Vagina (tissue), 2 donors: ENCODE measurements around the gene TNS3. TPM values are rescaled to one million over a fixed set of nuclear protein-coding genes. Genes with fewer than 3 reads are reported as not detected.
A peak's percentile ranks its signal among the peaks of the same experiment; 100 is the strongest.
"Not testable (repeated sequence)": the region's sequence is repeated elsewhere in the genome, so short reads cannot be mapped to it uniquely, and the experiment has no call there.

Source experiments
- DNase-seq, 2 donors: peaks; one replicate each; pipeline ENCODE4 v3.0.0-alpha.2; 2017; ENCODE audit errors: extremely low spot score in 2 of 2
- H3K27ac ChIP-seq: fragments of 200-600 bp; sonication (generic); one replicate; pipeline ENCODE4 v1.5.1; 2019
- H3K27me3 ChIP-seq: fragments of 200-600 bp; sonication (generic); one replicate; pipeline ENCODE4 v1.5.1; 2019
- H3K36me3 ChIP-seq, 2 donors: fragments of 200-600 bp; sonication (generic); one replicate each; pipeline ENCODE4 v1.5.1; 2017 to 2019
- H3K4me1 ChIP-seq: fragments of 200-600 bp; sonication (generic); one replicate; pipeline ENCODE4 v1.5.1; 2019
- H3K4me3 ChIP-seq, 2 donors: fragments of 200-600 bp; sonication (generic); 1 replicate in 1 of 2; 2 replicates in 1 of 2; pipeline ENCODE4 v1.5.1; 2016 to 2019
- H3K9me3 ChIP-seq: fragments of 200-600 bp; sonication (generic); one replicate; pipeline ENCODE4 v1.5.1; 2019
- CTCF ChIP-seq, 3 experiments: fragments of 450-650 bp in 2 of 3; fragments of 200-600 bp in 1 of 3; sonication (generic) in 1 of 3; IDR thresholded peaks; one replicate each; pipeline ENCODE4 v1.5.1; 2017 to 2019; ENCODE audit warnings: antibody characterized with exemption in 3 of 3, mild to moderate bottlenecking in 2 of 3, moderate library complexity in 2 of 3
- POLR2A ChIP-seq, 2 donors: fragments of 450-650 bp; IDR thresholded peaks; one replicate each; pipeline ENCODE4 v1.6.1; 2017; ENCODE audit warnings: antibody characterized with exemption in 2 of 2, mild to moderate bottlenecking in 2 of 2, moderate library complexity in 2 of 2
- POLR2AphosphoS5 ChIP-seq, 2 donors: sonication (generic); formaldehyde crosslinking; IDR thresholded peaks; one replicate each; pipeline ENCODE4 v1.9.0; 2017; ENCODE audit warnings: antibody characterized with exemption in 2 of 2, mild to moderate bottlenecking in 2 of 2, low read depth in 1 of 2; ENCODE audit not compliant: insufficient read depth in 1 of 2
- intact Hi-C: fragments of 100-400 bp; cut with DNase I; formaldehyde crosslinking; loops from one replicate; pipeline ENCODE4 v1.15.1; 2023
- total RNA-seq: library from RNA; depleted of rRNA; stranded (reverse); fragments of >200 nt; gene quantifications from one replicate; pipeline ENCODE4 v1.2.3, GENCODE V29; 2016

The TNS3 gene
- total RNA-seq, 1 donor from 2014 or later = 36.8 TPM

DNA sequence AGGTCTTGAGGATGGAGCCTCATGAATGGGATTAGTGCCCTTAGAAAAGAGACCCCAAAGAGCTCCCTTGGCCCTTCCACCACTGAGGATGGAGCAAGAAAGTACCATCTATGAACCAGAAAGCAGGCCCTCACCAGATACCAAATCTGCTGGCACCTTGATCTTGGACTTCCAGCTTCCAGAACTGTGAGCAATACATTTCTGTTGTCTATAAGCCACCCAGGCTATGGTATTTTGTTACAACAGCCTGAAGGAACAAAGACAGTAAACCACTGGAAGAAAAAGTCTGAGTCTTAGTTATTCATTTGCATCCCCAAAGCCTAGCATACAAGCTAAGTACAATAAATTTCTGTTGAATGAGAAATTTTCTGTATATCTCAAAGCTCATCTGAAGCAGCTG lies 37.9 kb upstream of the TNS3 start:
- H3K4me3 ChIP-seq = no peak overlapping the region
- no peak for DNase-seq
- intact Hi-C loops = no loop called here
- no peak overlapping the region for H3K27ac ChIP-seq
- no peaks in the 10 kb centered on the region for H3K36me3 ChIP-seq
- no peaks in the 10 kb centered on the region for H3K27me3 ChIP-seq
- H3K4me1 ChIP-seq = peaks cover 20% of the 10 kb centered on the region
- no peak for TF ChIP-seq POLR2AphosphoS5 (IDR thresholded peaks at IDR 0.05; ENCODE audit: insufficient read depth in 1 of 2, low read depth in 1 of 2)
- no peak for TF ChIP-seq POLR2A (IDR thresholded peaks at IDR 0.05)
- TF ChIP-seq CTCF (IDR thresholded peaks at IDR 0.05) = no peak
- H3K9me3 ChIP-seq = no peaks in the 10 kb centered on the region

GRCh38 chr7:47617131-47617530 lies 35.2 kb upstream of the TNS3 start:
- DNase-seq = no peak
- Histone ChIP-seq H3K4me3 (no peak overlapping the region), H3K4me1 (peaks cover 13% of the 10 kb centered on the region), H3K36me3 (no peaks in the 10 kb centered on the region), H3K27ac (no peak overlapping the region), H3K9me3 (no peaks in the 10 kb centered on the region), H3K27me3 (no peaks in the 10 kb centered on the region)
- no peak for TF ChIP-seq POLR2AphosphoS5 (IDR thresholded peaks at IDR 0.05; ENCODE audit: insufficient read depth in 1 of 2, low read depth in 1 of 2)
- intact Hi-C loops = no loop called here

DNA sequence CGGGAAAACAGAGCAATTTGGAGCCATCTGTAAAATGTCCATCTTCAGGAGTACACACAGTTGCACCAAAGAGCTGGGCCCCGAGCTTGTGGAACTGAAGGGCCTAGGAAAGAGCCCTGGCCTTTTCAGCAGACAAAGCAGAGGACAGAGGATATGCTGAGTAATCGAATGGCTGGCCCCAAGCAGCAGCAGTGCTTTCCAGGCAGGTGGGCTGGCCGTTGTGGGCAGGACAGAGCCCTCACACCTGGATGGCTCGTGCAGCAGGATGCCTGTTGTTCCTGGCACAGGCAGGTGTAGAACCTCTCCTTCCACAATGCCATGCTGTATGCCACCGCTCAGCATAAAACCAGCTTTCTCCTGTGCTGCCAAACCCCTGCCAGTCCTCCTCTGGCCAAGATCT lies 32.5 kb upstream of the TNS3 start:
- Histone ChIP-seq H3K36me3 (no peaks in the 10 kb centered on the region), H3K27me3 (no peaks in the 10 kb centered on the region), H3K27ac (no peak overlapping the region), H3K9me3 (no peaks in the 10 kb centered on the region), H3K4me1 (peaks cover 12% of the 10 kb centered on the region), H3K4me3 (no peak overlapping the region)
- intact Hi-C loops = no loop called here
- DNase-seq = no peak
- no peak for TF ChIP-seq CTCF (IDR thresholded peaks at IDR 0.05)
- TF ChIP-seq POLR2AphosphoS5 (IDR thresholded peaks at IDR 0.05; ENCODE audit: insufficient read depth in 1 of 2, low read depth in 1 of 2) = no peak
- TF ChIP-seq POLR2A (IDR thresholded peaks at IDR 0.05) = no peak

DNA sequence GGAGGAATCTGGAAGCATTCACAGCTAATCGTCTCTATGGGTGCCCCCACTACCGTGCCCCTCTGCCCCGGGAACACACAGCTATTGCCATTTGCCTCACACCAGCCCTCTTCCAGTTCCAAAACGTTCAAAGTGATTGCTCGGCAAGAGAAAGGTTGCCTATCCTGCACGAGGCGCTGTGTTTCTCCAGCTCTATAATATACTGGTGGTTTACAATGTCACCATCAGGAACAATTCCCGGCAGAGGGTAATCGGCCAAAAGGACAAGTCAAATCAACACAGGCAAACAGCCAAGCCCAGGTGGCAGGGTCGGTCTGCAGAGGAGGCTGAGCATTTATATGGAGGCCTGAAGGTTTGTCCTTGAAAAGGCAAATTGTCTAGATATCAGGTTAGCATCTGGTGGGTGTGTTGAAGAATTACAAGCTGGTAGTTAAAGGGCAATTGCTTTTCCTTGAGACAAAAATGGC lies 29.2 kb upstream of the TNS3 start:
- H3K4me3 ChIP-seq = no peak overlapping the region
- no peaks in the 10 kb centered on the region for H3K36me3 ChIP-seq
- peak overlapping the region; percentile 74 for H3K27ac ChIP-seq
- H3K27me3 ChIP-seq = no peaks in the 10 kb centered on the region
- peaks cover 12% of the 10 kb centered on the region for H3K4me1 ChIP-seq
- intact Hi-C loops = no loop called here
- no peaks in the 10 kb centered on the region for H3K9me3 ChIP-seq
- TF ChIP-seq POLR2AphosphoS5 (IDR thresholded peaks at IDR 0.05; ENCODE audit: insufficient read depth in 1 of 2, low read depth in 1 of 2) (no peak), CTCF (IDR thresholded peaks at IDR 0.05) (no peak), POLR2A (IDR thresholded peaks at IDR 0.05) (no peak)
- DNase-seq = no peak

- H3K4me3 ChIP-seq = no peak overlapping the region
- no peaks in the 10 kb centered on the region for H3K9me3 ChIP-seq
- peaks cover 16% of the 10 kb centered on the region for H3K4me1 ChIP-seq
- H3K27me3 ChIP-seq = no peaks in the 10 kb centered on the region
- peak in 1 of 2 donors; percentile 51 for TF ChIP-seq POLR2AphosphoS5 (IDR thresholded peaks at IDR 0.05; ENCODE audit: insufficient read depth in 1 of 2, low read depth in 1 of 2)
- no peak for TF ChIP-seq POLR2A (IDR thresholded peaks at IDR 0.05)
- intact Hi-C loops = no loop called here
- DNase-seq = no peak
- peak overlapping the region; percentile 74 for H3K27ac ChIP-seq
- H3K36me3 ChIP-seq = no peaks in the 10 kb centered on the region
Measured at GRCh38 chr7:47610506-47611044, 28.7 kb upstream of the TNS3 start.

DNA sequence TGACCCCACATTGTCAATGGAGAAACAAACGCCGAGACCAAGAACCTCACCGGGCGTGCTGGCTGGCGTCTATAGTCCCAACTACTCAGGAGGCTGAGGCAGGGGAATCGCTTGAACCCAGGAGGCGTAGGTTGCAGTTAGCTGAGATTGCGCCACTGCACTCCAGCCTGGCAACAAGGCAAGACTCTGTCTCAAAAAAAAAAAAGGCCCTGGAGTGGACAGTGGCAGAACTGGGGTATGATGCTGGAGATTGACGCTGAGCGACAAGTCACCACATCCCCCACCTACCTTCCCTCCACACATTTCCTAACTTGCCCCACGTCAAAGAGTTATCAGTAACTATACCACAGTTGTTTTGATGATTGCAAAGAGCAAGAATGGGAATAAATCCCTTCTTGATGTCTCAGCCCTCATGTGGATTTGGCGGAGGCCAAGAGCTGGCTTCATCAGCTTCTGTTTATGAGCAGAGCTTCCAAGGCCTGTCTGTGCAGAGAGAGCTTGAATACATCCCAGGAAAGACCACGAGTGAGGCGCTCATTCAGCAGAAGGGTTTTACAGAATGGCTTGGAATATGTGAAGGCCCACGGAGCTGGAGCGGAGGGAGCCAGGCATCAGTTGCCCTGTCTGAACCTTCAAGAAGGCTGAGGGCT lies 28.0 kb upstream of the TNS3 start:
- Histone ChIP-seq H3K4me1 (peaks cover 22% of the 10 kb centered on the region), H3K27me3 (no peaks in the 10 kb centered on the region), H3K9me3 (no peaks in the 10 kb centered on the region), H3K27ac (peak overlapping the region; percentile 74), H3K36me3 (no peaks in the 10 kb centered on the region), H3K4me3 (no peak overlapping the region)
- no peak for TF ChIP-seq POLR2A (IDR thresholded peaks at IDR 0.05)
- TF ChIP-seq POLR2AphosphoS5 (IDR thresholded peaks at IDR 0.05; ENCODE audit: insufficient read depth in 1 of 2, low read depth in 1 of 2) = no peak
- no peak for TF ChIP-seq CTCF (IDR thresholded peaks at IDR 0.05)
- intact Hi-C loops = no loop called here
- DNase-seq = no peak

DNA sequence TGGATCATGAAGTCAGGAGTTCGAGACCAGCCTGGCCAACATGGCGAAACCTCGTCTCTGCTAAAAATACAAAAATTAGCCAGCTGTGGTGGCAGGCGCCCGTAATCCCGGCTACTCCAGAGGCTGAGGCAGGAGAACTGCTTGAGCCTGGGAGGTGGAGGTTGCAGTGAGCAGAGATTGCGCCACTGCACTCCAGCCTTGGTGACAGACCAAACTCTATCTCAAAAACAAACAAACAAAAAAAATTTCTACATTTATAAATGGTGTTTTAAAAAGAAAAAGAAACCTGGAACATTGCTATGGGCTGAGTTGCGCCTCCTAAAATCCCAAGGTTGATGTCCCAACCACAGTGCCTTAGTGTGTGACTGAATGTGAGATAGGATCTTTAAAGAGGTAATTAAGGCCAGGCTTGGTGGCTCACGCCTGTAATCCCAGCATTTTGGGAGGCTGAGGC lies 24.7 kb upstream of the TNS3 start:
- peaks cover 32% of the 10 kb centered on the region for H3K4me1 ChIP-seq
- intact Hi-C loops, H3K9me3 ChIP-seq, DNase-seq, H3K36me3 ChIP-seq, H3K4me3 ChIP-seq, H3K27ac ChIP-seq, H3K27me3 ChIP-seq: not testable (repeated sequence)
